Right lobe of liver (tissue), 4 donors: ENCODE results near the gene ATG10.

Source experiments
- CTCF ChIP-seq, 4 donors: fragments of 200-600 bp in 3 of 4; fragments of 450-650 bp in 1 of 4; IDR thresholded peaks; one replicate each; pipeline versions ENCODE4 v1.5.1 to v1.8.0; 2016 to 2022; ENCODE audit warnings: antibody characterized with exemption in 4 of 4, mild to moderate bottlenecking in 2 of 4
- POLR2A ChIP-seq: fragments of 450-650 bp; IDR thresholded peaks from one replicate; pipeline ENCODE4 v1.6.1; 2017; ENCODE audit warnings: antibody characterized with exemption, mild to moderate bottlenecking
- donor health status: DM: no; HTN: no; CAD: no.
- donor health status: DM: no; HTN: no; CAD: no.
- donor health status: DM: no; HTN: yes; CAD: no.

- TF ChIP-seq POLR2A (peak; percentile 28), CTCF (IDR thresholded peaks at IDR 0.05) (no peak)
These were observed 612 bp upstream of the ATG10 start for GRCh38 chr5:81971111-81971711.
